GM12878 (cell line): ENCODE data around the gene CIDEA. TPM values are rescaled to one million over a fixed set of nuclear protein-coding genes. Genes with fewer than 3 reads are reported as not detected.

ENCODE experiments used
- ATAC-seq: fragments of 200-7000 bp; cut with Tn5 transposase; 3 replicates; pipeline ENCODE4 v1.9.1; 2020; ENCODE audit warnings: mild to moderate bottlenecking, moderate library complexity
- BruUV-seq: library from RNA; stranded (reverse); fragments of 400-500 nt; replicated peaks from 2 replicates; lab custom pipeline; 2021; lab: Mats Ljungman, UMichigan
- CTCF ChIA-PET: fragments of 300-600 bp; sonication (Branson Sonifier 250); formaldehyde crosslinking; extraction: SDS; loops from one replicate; lab custom pipeline; 2021; ENCODE audit warnings: inconsistent platforms; lab: Yijun Ruan, JAX
- POLR2A ChIA-PET: fragments of 350-600 bp; formaldehyde crosslinking; extraction: SDS; loops from one replicate; lab custom pipeline; 2021; ENCODE audit warnings: inconsistent platforms; lab: Charles Lee
- RAD21 ChIA-PET: fragments of 300-600 bp; sonication (Branson Sonifier 250); formaldehyde crosslinking; loops from one replicate; lab custom pipeline; 2023; ENCODE audit warnings: antibody characterized with exemption; ENCODE audit not compliant: unreplicated experiment; lab: Charles Lee
- SMC1A ChIA-PET: fragments of 300-600 bp; sonication (Branson Sonifier 250); formaldehyde crosslinking; loops from one replicate; lab custom pipeline; 2023; ENCODE audit not compliant: unreplicated experiment, uncharacterized antibody; lab: Charles Lee
- DNase-seq: peaks from one replicate; pipeline ENCODE4 v3.0.0-alpha.2; 2011; ENCODE audit warnings: low read depth, low spot score
- FAIRE-seq: peaks from 3 replicates; lab custom pipeline; 2011; peaks lifted over from hg19 to GRCh38; lab: Jason Lieb, UNC
- H2AFZ ChIP-seq: 2 replicates; pipeline ENCODE4 v1.6.0; 2011; ENCODE audit warnings: low read depth, low read length, control low read depth; ENCODE audit not compliant: control insufficient read depth
- H3K27ac ChIP-seq: 2 replicates; pipeline ENCODE4 v1.5.1; 2011; ENCODE audit warnings: control low read depth; ENCODE audit not compliant: control insufficient read depth, insufficient read depth
- H3K27me3 ChIP-seq, 2 experiments: replicated peaks in 1 of 2; 2 replicates each; pipeline versions ENCODE4 v1.6.0 to v1.6.1; 2011; ENCODE audit warnings: low read length in 1 of 2; ENCODE audit not compliant: control insufficient read depth in 2 of 2, insufficient read depth in 2 of 2
- H3K36me3 ChIP-seq, 2 experiments: 2 replicates each; pipeline ENCODE4 v1.5.1; 2011; ENCODE audit warnings: low read length in 1 of 2; ENCODE audit not compliant: control insufficient read depth in 2 of 2, insufficient read depth in 2 of 2
- H3K4me1 ChIP-seq: 2 replicates; pipeline ENCODE4 v1.6.1; 2011; ENCODE audit warnings: mild to moderate bottlenecking, low read length, moderate library complexity, mixed read lengths; ENCODE audit not compliant: control insufficient read depth, insufficient read depth
- H3K4me2 ChIP-seq: 2 replicates; pipeline ENCODE4 v1.6.0; 2011; ENCODE audit warnings: control low read depth; ENCODE audit not compliant: control insufficient read depth, insufficient read depth
- H3K4me3 ChIP-seq: fragments of 200-600 bp; sonication (generic); 2 replicates; pipeline ENCODE4 v1.5.1; 2016
- H3K79me2 ChIP-seq: 2 replicates; pipeline ENCODE4 v1.6.0; 2011; ENCODE audit warnings: low read length; ENCODE audit not compliant: control insufficient read depth, insufficient read depth
- H3K9ac ChIP-seq: 2 replicates; pipeline ENCODE4 v1.8.0; 2011; ENCODE audit warnings: low read length, control low read depth, mixed read lengths; ENCODE audit not compliant: control insufficient read depth, insufficient read depth
- H3K9me3 ChIP-seq: replicated peaks from 3 replicates; pipeline ENCODE4 v1.5.1; 2011; ENCODE audit warnings: mild to moderate bottlenecking, low read length; ENCODE audit not compliant: control insufficient read depth, insufficient read depth
- H4K20me1 ChIP-seq: 2 replicates; pipeline ENCODE4 v1.6.0; 2011; ENCODE audit not compliant: control insufficient read depth, insufficient read depth
- ATF7 ChIP-seq: fragments of 450-650 bp; IDR thresholded peaks from 2 replicates; pipeline ENCODE4 v1.6.1; 2016; ENCODE audit warnings: low read depth, mild to moderate bottlenecking
- BACH1 ChIP-seq: fragments of 450-650 bp; IDR thresholded peaks from 2 replicates; pipeline ENCODE4 v1.6.1; 2017; ENCODE audit warnings: mild to moderate bottlenecking, borderline replicate concordance
- BMI1 ChIP-seq: fragments of 450-650 bp; IDR thresholded peaks from 2 replicates; pipeline ENCODE4 v1.6.1; 2016; ENCODE audit warnings: mild to moderate bottlenecking, moderate library complexity, borderline replicate concordance
- BRCA1 ChIP-seq: IDR thresholded peaks from 2 replicates; pipeline ENCODE4 v1.6.1; 2011; ENCODE audit warnings: low read depth, low read length, improper control_type of control experiment
- CREB1 ChIP-seq: IDR thresholded peaks from 2 replicates; pipeline ENCODE4 v1.6.1; 2012; ENCODE audit warnings: low read depth, mild to moderate bottlenecking, inconsistent platforms
- CUX1 ChIP-seq: IDR thresholded peaks from 2 replicates; pipeline ENCODE4 v1.6.1; 2012; ENCODE audit warnings: improper control_type of control experiment, low read depth, low read length; ENCODE audit not compliant: insufficient replicate concordance
- IKZF2 ChIP-seq, 2 experiments: fragments of 450-650 bp; IDR thresholded peaks; 2 replicates each; pipeline ENCODE4 v1.6.1; 2017; ENCODE audit warnings: mild to moderate bottlenecking in 2 of 2, moderate library complexity in 2 of 2
- IRF3 ChIP-seq: fragments of 450-650 bp; IDR thresholded peaks from 2 replicates; pipeline ENCODE4 v1.6.1; 2014; ENCODE audit warnings: mild to moderate bottlenecking
- KLF5 ChIP-seq: fragments of 450-650 bp; IDR thresholded peaks from 2 replicates; pipeline ENCODE4 v1.6.1; 2014; ENCODE audit warnings: mild to moderate bottlenecking; ENCODE audit not compliant: partially characterized antibody
- MYC ChIP-seq: IDR thresholded peaks from 2 replicates; pipeline ENCODE4 v1.6.1; 2011; ENCODE audit warnings: mild to moderate bottlenecking, low read length, moderate library complexity, inconsistent platforms; ENCODE audit not compliant: insufficient read depth, insufficient replicate concordance, insufficient read length, severe bottlenecking
- NFIC ChIP-seq: IDR thresholded peaks from 2 replicates; pipeline ENCODE4 v1.6.1; 2012; ENCODE audit warnings: low read depth, mild to moderate bottlenecking, inconsistent platforms, low read length, moderate library complexity
- NFXL1 ChIP-seq: fragments of 450-650 bp; IDR thresholded peaks from 2 replicates; pipeline ENCODE4 v1.6.1; 2017; ENCODE audit warnings: antibody characterized with exemption, mild to moderate bottlenecking, borderline replicate concordance
- NFYA ChIP-seq: IDR thresholded peaks from 2 replicates; pipeline ENCODE4 v1.6.1; 2011; ENCODE audit warnings: low read depth, mild to moderate bottlenecking, low read length, improper control_type of control experiment, borderline replicate concordance
- NR2C2 ChIP-seq: IDR thresholded peaks from 2 replicates; pipeline ENCODE4 v1.6.1; 2011; ENCODE audit warnings: borderline replicate concordance, low read depth; ENCODE audit not compliant: control insufficient read depth, insufficient read length
- PML ChIP-seq: IDR thresholded peaks from 2 replicates; pipeline ENCODE4 v1.6.1; 2012; ENCODE audit warnings: low read length, inconsistent platforms
- SIN3A ChIP-seq: IDR thresholded peaks from 2 replicates; pipeline ENCODE4 v1.6.1; 2012; ENCODE audit warnings: low read depth, low read length, improper control_type of control experiment
- SMARCA5 ChIP-seq: fragments of 450-650 bp; IDR thresholded peaks from 2 replicates; pipeline ENCODE4 v1.6.1; 2017; ENCODE audit warnings: mild to moderate bottlenecking
- STAT1 ChIP-seq: fragments of 450-650 bp; conservative IDR thresholded peaks from 2 replicates; pipeline ENCODE4 v1.6.1; 2014; ENCODE audit warnings: antibody characterized with exemption, mild to moderate bottlenecking
- WGBS: methylation state at CpG from one replicate; pipeline ENCODE4 v1.1.6; 2016; ENCODE audit warnings: low lambda C conversion rate; ENCODE audit not compliant: insufficient replicate concordance, insufficient coverage; ENCODE audit errors: missing lambda C conversion rate; 5-methylcytosine and 5-hydroxymethylcytosine counted together
- in situ Hi-C: fragments of 300-500 bp; cut with MboI; formaldehyde crosslinking; loops from 9 replicates; pipeline ENCODE4 v1.14.3; 2018; ENCODE audit warnings: mixed read lengths
- intact Hi-C: fragments of 100-400 bp; cut with micrococcal nuclease; formaldehyde crosslinking; loops from one replicate; pipeline ENCODE4 v1.14.2; 2022; ENCODE audit not compliant: unreplicated experiment
- polyA plus RNA-seq, 11 experiments: library from polyadenylated mRNA; depleted of rRNA in 4 of 11; unstranded in 6 of 11; stranded (reverse) in 5 of 11; fragments of >200 nt; fragmentation: Nextera tagmentation in 4 of 11; fragmentation: Illumina TruSeq in 1 of 11; extraction: Ambion mirVana in 4 of 11; extraction: Trizol in 1 of 11; gene quantifications; 1 replicate in 1 of 11; 2 replicates in 10 of 11; pipeline versions ENCODE4 v1.2.1 to v1.2.3, GENCODE V29; 2011 to 2016; ENCODE audit warnings: inconsistent platforms in 2 of 11, missing spikeins in 2 of 11, low read depth in 1 of 11
- total RNA-seq, 4 experiments: library from RNA; depleted of rRNA in 3 of 4; stranded (reverse); fragments of >200 nt in 3 of 4; fragmentation: Illumina TruSeq in 1 of 4; extraction: Trizol in 1 of 4; gene quantifications; 2 replicates each; pipeline versions ENCODE4 v1.2.1 to v1.2.3, GENCODE V29; 2013 to 2021

Gene CIDEA
- total and polyA plus RNA-seq, 10 of the 15 experiments (the other 5 are each of a cell fraction or from before 2014, with no cell fraction given) = not detected

- no peak for TF ChIP-seq IKZF2 (IDR thresholded peaks at IDR 0.05)
- no peak for TF ChIP-seq CREB1
- TF ChIP-seq NFXL1 = no peak
Observed at GRCh38 chr18:12248926-12249720, 5.0 kb upstream of the CIDEA start (continued).

GRCh38 chr18:12251311-12251710 is 2.9 kb upstream of the CIDEA start:
- no peaks in the 10 kb centered on the region for H3K4me1 ChIP-seq
- H3K27me3 ChIP-seq = peaks cover 3 to 14% of the 10 kb centered on the region in 2 experiments
- H3K9ac ChIP-seq = no peak overlapping the region
- no peak overlapping the region for H2AFZ ChIP-seq
- H4K20me1 ChIP-seq = no peaks in the 10 kb centered on the region
- ChIA-PET POLR2A (no interaction called here), SMC1A (no interaction called here), CTCF (no interaction called here), RAD21 (no interaction called here)
- ATAC-seq (no peak), DNase-seq (no peak), FAIRE-seq (no peak)
- H3K27ac ChIP-seq = no peak overlapping the region
- BruUV-seq = no TSS peak
- no peak overlapping the region for H3K4me3 ChIP-seq
- H3K36me3 ChIP-seq = no peaks in the 10 kb centered on the region
- H3K4me2 ChIP-seq = no peak overlapping the region
- no peaks in the 10 kb centered on the region for H3K9me3 ChIP-seq
- no peaks in the 10 kb centered on the region for H3K79me2 ChIP-seq
- intact Hi-C loops (no loop called here), in situ Hi-C loops (no loop called here)
- 37% methylated on average over 11 of the region's 11 CpGs for WGBS
- TF ChIP-seq BRCA1 (no peak), CUX1 (no peak), BACH1 (no peak), NFXL1 (no peak), NFIC (no peak), KLF5 (no peak), STAT1 (no peak), IRF3 (no peak), SMARCA5 (no peak), BMI1 (no peak), SIN3A (no peak), MYC (no peak), PML (no peak), NR2C2 (no peak), ATF7 (no peak), NFYA (no peak)
